Measurements from ENCODE around the gene L1TD1. TPM values are rescaled to one million over a fixed set of nuclear protein-coding genes. Genes with fewer than 3 reads are reported as not detected.
"Not testable (repeated sequence)": the region's sequence is repeated elsewhere in the genome, so short reads cannot be mapped to it uniquely, and the experiment has no call there.

Gene L1TD1
- total RNA-seq, 1 donor from 2014 or later, result 6.2 TPM

GRCh38 chr1:62184336-62184735, 10.3 kb upstream of the L1TD1 start:
- Mint-ChIP-seq H3K27ac (no peak overlapping the region), H3K27me3 (no peaks in the 10 kb centered on the region), H3K36me3 (no peaks in the 10 kb centered on the region), H3K4me1 (ENCODE audit: unreplicated experiment) (peaks cover 40% of the 10 kb centered on the region), H3K4me3 (no peak overlapping the region), H3K9me3 (no peaks in the 10 kb centered on the region)
- TF ChIP-seq CTCF (conservative IDR thresholded peaks at IDR 0.05), result no peak
- DNase-seq (ENCODE audit: extremely low spot score, unreplicated experiment), result no peak

GRCh38 chr1:62185233-62185632, 9.4 kb upstream of the L1TD1 start:
- peaks cover 32% of the 10 kb centered on the region for H3K4me1 Mint-ChIP-seq (ENCODE audit: unreplicated experiment)
- not testable (repeated sequence) for H3K9me3 Mint-ChIP-seq; H3K4me3 Mint-ChIP-seq; DNase-seq (ENCODE audit: extremely low spot score, unreplicated experiment); H3K36me3 Mint-ChIP-seq; H3K27ac Mint-ChIP-seq; H3K27me3 Mint-ChIP-seq

- H3K27ac Mint-ChIP-seq, result no peak overlapping the region
- H3K4me3 Mint-ChIP-seq, result no peak overlapping the region
- H3K9me3 Mint-ChIP-seq, result peaks cover 2% of the 10 kb centered on the region
- peaks cover 33% of the 10 kb centered on the region for H3K4me1 Mint-ChIP-seq (ENCODE audit: unreplicated experiment)
- TF ChIP-seq CTCF (conservative IDR thresholded peaks at IDR 0.05), result no peak
- no peaks in the 10 kb centered on the region for H3K36me3 Mint-ChIP-seq
- H3K27me3 Mint-ChIP-seq, result no peaks in the 10 kb centered on the region
- DNase-seq (ENCODE audit: extremely low spot score, unreplicated experiment), result no peak
These were observed 9.0 kb upstream of the L1TD1 start for GRCh38 chr1:62185677-62186076.

- Mint-ChIP-seq H3K36me3 (no peaks in the 10 kb centered on the region), H3K27ac (no peak overlapping the region), H3K4me3 (no peak overlapping the region), H3K9me3 (peaks cover 5% of the 10 kb centered on the region), H3K27me3 (no peaks in the 10 kb centered on the region), H3K4me1 (ENCODE audit: unreplicated experiment) (peaks cover 18% of the 10 kb centered on the region)
- no peak for DNase-seq (ENCODE audit: extremely low spot score, unreplicated experiment)
- TF ChIP-seq CTCF (conservative IDR thresholded peaks at IDR 0.05), result no peak
These were observed 7.1 kb upstream of the L1TD1 start for GRCh38 chr1:62187548-62187947.

DNA sequence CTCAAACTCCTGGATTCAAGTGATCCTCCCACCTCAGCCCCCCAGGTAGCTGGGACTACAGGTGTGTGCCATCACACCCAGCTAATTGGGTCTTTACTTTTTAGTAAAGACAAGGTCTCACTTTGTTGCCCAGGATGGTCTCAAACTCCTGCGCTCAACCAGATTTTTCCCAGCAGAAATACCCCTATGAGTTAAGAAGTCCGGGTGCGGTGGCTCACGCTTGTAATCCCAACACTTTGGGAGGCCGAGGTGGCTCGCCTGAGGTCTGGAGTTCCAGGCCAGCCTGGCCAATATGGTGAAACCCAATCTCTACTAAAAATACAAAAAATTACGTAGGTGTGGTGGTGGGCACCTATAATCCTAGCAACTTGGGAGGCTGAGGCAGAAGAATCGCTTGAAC, 6.5 kb upstream of the L1TD1 start:
- Mint-ChIP-seq H3K4me1 (ENCODE audit: unreplicated experiment) (peaks cover 13% of the 10 kb centered on the region), H3K36me3 (no peaks in the 10 kb centered on the region), H3K4me3 (no peak overlapping the region), H3K27ac (no peak overlapping the region), H3K9me3 (peaks cover 5% of the 10 kb centered on the region), H3K27me3 (no peaks in the 10 kb centered on the region)
- no peak for DNase-seq (ENCODE audit: extremely low spot score, unreplicated experiment)
- TF ChIP-seq CTCF (conservative IDR thresholded peaks at IDR 0.05), result no peak

GRCh38 chr1:62196086-62196690, 1.5 kb downstream of the L1TD1 start:
- H3K36me3 Mint-ChIP-seq, result peaks cover 4% of the 10 kb centered on the region
- peak overlapping the region; percentile 17 for H3K27ac Mint-ChIP-seq
- H3K27me3 Mint-ChIP-seq, result peaks cover 33% of the 10 kb centered on the region
- TF ChIP-seq CTCF (conservative IDR thresholded peaks at IDR 0.05), result no peak
- no peak for DNase-seq (ENCODE audit: extremely low spot score, unreplicated experiment)
- H3K9me3 Mint-ChIP-seq, result peaks cover 9% of the 10 kb centered on the region
- peaks cover 15% of the 10 kb centered on the region for H3K4me1 Mint-ChIP-seq (ENCODE audit: unreplicated experiment)
- peak overlapping the region; percentile 75 for H3K4me3 Mint-ChIP-seq
